ENCODE results near the gene ACAD10. TPM values are rescaled to one million over a fixed set of nuclear protein-coding genes. Genes with fewer than 3 reads are reported as not detected.

ACAD10 gene
- total and polyA plus RNA-seq, 10 of the 15 experiments (the other 5 are each of a cell fraction or from before 2014, with no cell fraction given) = 2.9 to 21.9 (median 17.5) TPM

- Histone ChIP-seq H3K9ac (ENCODE audit: control insufficient read depth, insufficient read depth, low read length) (no peak overlapping the region), H3K36me3 (ENCODE audit: control insufficient read depth in 2 of 2, insufficient read depth in 2 of 2, low read length in 1 of 2) (no peaks in the 10 kb centered on the region), H3K4me1 (ENCODE audit: control insufficient read depth, insufficient read depth, low read length) (peaks cover 40% of the 10 kb centered on the region), H3K27me3 (replicated peaks in 1 of 2; ENCODE audit: control insufficient read depth in 2 of 2, insufficient read depth in 2 of 2, low read length in 1 of 2) (no peaks in the 10 kb centered on the region), H3K4me2 (ENCODE audit: control insufficient read depth, insufficient read depth) (no peak overlapping the region), H3K9me3 (replicated peaks; ENCODE audit: control insufficient read depth, insufficient read depth, low read length) (no peaks in the 10 kb centered on the region; the same call in 2 of the 3 replicates), H4K20me1 (ENCODE audit: control insufficient read depth, insufficient read depth) (no peaks in the 10 kb centered on the region), H3K4me3 (no peak overlapping the region), H3K27ac (ENCODE audit: control insufficient read depth, insufficient read depth) (no peak overlapping the region), H2AFZ (ENCODE audit: control insufficient read depth, low read depth, low read length) (no peak overlapping the region), H3K79me2 (ENCODE audit: control insufficient read depth, insufficient read depth, low read length) (no peaks in the 10 kb centered on the region; the same call in 1 of the 2 replicates)
- 83% methylated on average over 8 of the region's 8 CpGs for WGBS (ENCODE audit: insufficient coverage, insufficient replicate concordance, low lambda C conversion rate, missing lambda C conversion rate)
- ChIA-PET SMC1A (ENCODE audit: uncharacterized antibody, unreplicated experiment) (interaction anchor here (2.4 kb wide), 1 partner anchor 8 kb away, joined by 8 read pairs; no protein-coding TSS in a partner anchor), RAD21 (ENCODE audit: unreplicated experiment) (interaction anchor here (0.6 kb wide), 1 partner anchor 240 kb away, joined by 3 read pairs; no protein-coding TSS in a partner anchor), CTCF (no interaction called here), POLR2A (interaction anchor here (0.6 to 0.7 kb wide), 2 partner anchors 245 to 1077 kb away, joined by 3 read pairs; no protein-coding TSS in a partner anchor)
- BruUV-seq (replicated peaks) = no TSS peak
- in situ Hi-C loops (cut with MboI) = no loop called here
- FAIRE-seq (no peak), DNase-seq (ENCODE audit: low read depth, low spot score) (no peak), ATAC-seq (no peak)
- no peak for TF ChIP-seq RFX5 (IDR thresholded peaks at IDR 0.05; ENCODE audit: low read depth, low read length)
- no peak for TF ChIP-seq STAT1 (conservative IDR thresholded peaks at IDR 0.05)
- TF ChIP-seq CHD2 (IDR thresholded peaks at IDR 0.05; ENCODE audit: borderline replicate concordance, low read depth, low read length) = no peak
- no peak for TF ChIP-seq EZH2 (IDR thresholded peaks at IDR 0.05; ENCODE audit: borderline replicate concordance, control insufficient read depth, low read depth, low read length)
- TF ChIP-seq NFYB (IDR thresholded peaks at IDR 0.05; ENCODE audit: insufficient read depth, low read depth, low read length) = no peak
- TF ChIP-seq MTA3 (IDR thresholded peaks at IDR 0.05; ENCODE audit: borderline replicate concordance, low read length) = no peak
- no peak for TF ChIP-seq ZNF384 (IDR thresholded peaks at IDR 0.05; ENCODE audit: borderline replicate concordance, low read depth, low read length)
- TF ChIP-seq ATF7 (IDR thresholded peaks at IDR 0.05; ENCODE audit: low read depth) = no peak
- intact Hi-C loops (cut with micrococcal nuclease; ENCODE audit: unreplicated experiment) = no loop called here
These were observed 83.7 kb downstream of the ACAD10 start for GRCh38 chr12:111769599-111769998.
